Measurements from ENCODE around the gene CLSTN2. TPM values are rescaled to one million over a fixed set of nuclear protein-coding genes. Genes with fewer than 3 reads are reported as not detected.

Gene CLSTN2
- total and polyA plus RNA-seq, 2 of the 4 experiments (the other 2 are of a cell fraction), result under 0.01 to 0.07 TPM

DNA sequence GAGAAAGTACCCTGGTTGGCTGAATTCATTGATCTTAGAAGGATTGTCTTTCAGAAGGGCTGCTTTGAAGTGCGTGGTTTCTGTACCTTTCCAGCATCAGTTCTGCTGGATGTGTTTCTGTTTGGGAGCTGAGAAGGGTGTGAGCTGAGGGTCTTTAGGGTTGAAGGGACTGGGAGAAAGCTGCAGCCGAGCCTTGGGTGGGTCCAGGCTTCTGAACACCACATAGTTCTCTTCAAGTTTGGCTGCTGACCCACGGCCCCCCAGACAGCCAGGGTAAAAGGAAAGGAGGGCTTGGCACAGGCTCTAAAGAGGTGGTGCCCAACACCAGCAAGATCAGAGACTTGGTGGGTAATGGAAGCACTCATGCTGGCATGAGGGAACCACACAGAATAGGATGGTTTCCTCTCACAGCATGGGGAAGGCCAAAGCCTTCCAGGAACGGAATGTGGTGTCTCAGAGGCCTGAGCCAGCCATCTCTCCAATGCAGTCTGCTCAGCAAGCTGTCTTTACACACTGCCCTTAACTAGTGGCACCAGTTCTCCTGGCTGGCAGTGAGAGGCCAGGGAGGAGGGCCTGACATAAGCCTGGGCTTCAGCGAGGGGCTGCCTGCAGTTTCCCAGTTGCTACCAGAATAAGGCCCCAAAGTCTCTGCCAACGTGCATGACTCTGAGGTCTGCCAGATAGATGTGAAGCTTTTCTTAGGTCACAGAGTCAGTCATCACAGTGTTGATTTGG lies 503.9 kb downstream of the CLSTN2 start:
- CTCF ChIA-PET, result no interaction called here
- DNase-seq, result no peak
- no peaks in the 10 kb centered on the region for H4K20me1 ChIP-seq (ENCODE audit: insufficient read depth, low read length)

More for the DNA sequence above, 503.9 kb downstream of the CLSTN2 start:
- Histone ChIP-seq H2BK5ac (ENCODE audit: low read depth, low read length, poor library complexity, severe bottlenecking) (no peak overlapping the region), H2AFZ (replicated peaks; ENCODE audit: low read length, poor library complexity) (no peak overlapping the region), H3K4me1 (ENCODE audit: control insufficient read depth, insufficient read depth, low read length) (no peaks in the 10 kb centered on the region), H2AK5ac (ENCODE audit: low read depth, low read length) (no peak overlapping the region), H3K27me3 (ENCODE audit: control insufficient read depth, insufficient read depth, low read length) (no peaks in the 10 kb centered on the region), H3K79me1 (ENCODE audit: low read depth in 1 of 2, low read length in 2 of 2) (no peaks in the 10 kb centered on the region), H3K56ac (ENCODE audit: extremely low read depth, insufficient read depth, low read length) (no peak overlapping the region), H4K91ac (ENCODE audit: insufficient read depth, low read depth, low read length) (no peak overlapping the region), H2AK9ac (replicated peaks; ENCODE audit: low read depth, low read length, poor library complexity) (no peak overlapping the region), H3K18ac (ENCODE audit: low read depth, low read length) (no peak overlapping the region), H4K8ac (ENCODE audit: low read depth in 2 of 2, low read length in 2 of 2) (no peak overlapping the region), H3K4me2 (ENCODE audit: low read depth, low read length) (no peak overlapping the region), H2BK20ac (ENCODE audit: low read depth, low read length) (no peak overlapping the region), H2BK15ac (ENCODE audit: low read depth, low read length) (no peak overlapping the region), H3K9me3 (ENCODE audit: control insufficient read depth, insufficient read depth, low read length) (no peaks in the 10 kb centered on the region), H2BK120ac (ENCODE audit: low read depth, low read length) (no peak overlapping the region), H3K4ac (ENCODE audit: low read depth, low read length) (no peak overlapping the region), H3K27ac (ENCODE audit: insufficient read depth, low read length) (no peak overlapping the region), H3K23ac (ENCODE audit: low read depth, low read length) (no peak overlapping the region), H3K4me3 (ENCODE audit: insufficient read depth, low read depth, low read length) (no peak overlapping the region), H3K9ac (ENCODE audit: low read depth, low read length) (no peak overlapping the region), H3K9me1 (ENCODE audit: insufficient read depth, low read length) (no peaks in the 10 kb centered on the region), H4K5ac (ENCODE audit: low read depth, low read length) (no peak overlapping the region), H3K36me3 (ENCODE audit: control insufficient read depth, insufficient read depth, low read length) (no peaks in the 10 kb centered on the region), H3K14ac (replicated peaks; ENCODE audit: low read depth, low read length) (no peak overlapping the region)
- POLR2A ChIA-PET (ENCODE audit: unreplicated experiment), result no interaction called here
- TF ChIP-seq NFE2L2 (IDR thresholded peaks at IDR 0.05; ENCODE audit: low read depth, low read length), result no peak
- no peak for TF ChIP-seq MAFK (IDR thresholded peaks at IDR 0.05; ENCODE audit: low read depth, low read length)
- TF ChIP-seq RFX5 (IDR thresholded peaks at IDR 0.05; ENCODE audit: low read depth, low read length), result no peak
- ATAC-seq (ENCODE audit: low read depth), result no peak
- 20% methylated on average over 1 of the region's 6 CpGs; no CpG with 5 or more reads in 1 of the 2 experiments for WGBS, 2 experiments (ENCODE audit: extremely low coverage in 2 of 2, insufficient read length in 1 of 2)
- dilution Hi-C loops (cut with HindIII; ENCODE audit: low sequenced_read_pairs, unreplicated experiment) (no loop called here), intact Hi-C loops (cut with micrococcal nuclease) (no loop called here), in situ Hi-C loops (cut with MboI; ENCODE audit: low sequenced_read_pairs) (no loop called here)
- BruUV-seq (replicated peaks), result no TSS peak

All from IMR-90 (cell line).